RWPE2 (cell line): ENCODE data around the gene CNOT6.
A peak's percentile ranks its signal among the peaks of the same experiment; 100 is the strongest.

Source experiments
- ATAC-seq: fragments of 200-7000 bp; cut with Tn5 transposase; 3 replicates; pipeline ENCODE4 v1.9.1; 2021; ENCODE audit warnings: low read depth
- DNase-seq: peaks from one replicate; pipeline ENCODE4 v3.0.0-alpha.2; 2020; ENCODE audit warnings: low spot score
- H3K27ac ChIP-seq: fragments of 450-650 bp; 2 replicates; pipeline ENCODE4 v1.5.1; 2017; ENCODE audit warnings: mild to moderate bottlenecking; ENCODE audit not compliant: poor library complexity, severe bottlenecking
- H3K27me3 ChIP-seq: fragments of 250-450 bp; sonication (Bioruptor Pico); 2 replicates; pipeline ENCODE4 v1.5.1; 2021; ENCODE audit warnings: mild to moderate bottlenecking, moderate library complexity; ENCODE audit not compliant: insufficient read depth, poor library complexity, severe bottlenecking
- H3K36me3 ChIP-seq: fragments of 250-450 bp; sonication (Bioruptor Pico); 2 replicates; pipeline ENCODE4 v1.5.1; 2020; ENCODE audit warnings: low read depth, mild to moderate bottlenecking, moderate library complexity
- H3K4me1 ChIP-seq: fragments of 250-450 bp; sonication (Bioruptor Pico); 2 replicates; pipeline ENCODE4 v1.5.1; 2021; ENCODE audit warnings: mild to moderate bottlenecking, moderate library complexity; ENCODE audit not compliant: insufficient read depth, poor library complexity, severe bottlenecking
- H3K4me3 ChIP-seq: fragments of 250-450 bp; sonication (Bioruptor Pico); 2 replicates; pipeline ENCODE4 v1.5.1; 2021; ENCODE audit warnings: mild to moderate bottlenecking, moderate library complexity; ENCODE audit not compliant: severe bottlenecking
- H3K9me3 ChIP-seq: fragments of 250-450 bp; sonication (Bioruptor Pico); 2 replicates; pipeline ENCODE4 v1.5.1; 2021; ENCODE audit warnings: mild to moderate bottlenecking, moderate library complexity; ENCODE audit not compliant: severe bottlenecking
- CTCF ChIP-seq: fragments of 450-650 bp; IDR thresholded peaks from one replicate; pipeline ENCODE4 v1.5.1; 2017; ENCODE audit warnings: mild to moderate bottlenecking, moderate library complexity; ENCODE audit not compliant: poor library complexity, severe bottlenecking

The CNOT6 gene

GRCh38 chr5:180521101-180521500, 26.9 kb downstream of the CNOT6 start:
- Histone ChIP-seq H3K27me3 (no peaks in the 10 kb centered on the region), H3K4me3 (no peak overlapping the region), H3K4me1 (peaks cover 17% of the 10 kb centered on the region), H3K36me3 (no peaks in the 10 kb centered on the region; the same call in 1 of the 2 replicates), H3K9me3 (no peaks in the 10 kb centered on the region), H3K27ac (peak overlapping the region; percentile 45)
- ATAC-seq (peak; percentile 86), DNase-seq (no peak)
- no peak for TF ChIP-seq CTCF

- no peaks in the 10 kb centered on the region; the same call in 1 of the 2 replicates for H3K36me3 ChIP-seq
- no peak overlapping the region for H3K4me3 ChIP-seq
- no peaks in the 10 kb centered on the region for H3K27me3 ChIP-seq
- H3K27ac ChIP-seq = peak overlapping the region; percentile 45
- DNase-seq (no peak), ATAC-seq (peak; percentile 9; the same call in 1 of the 3 replicates)
- peaks cover 17% of the 10 kb centered on the region for H3K4me1 ChIP-seq
- no peaks in the 10 kb centered on the region for H3K9me3 ChIP-seq
- no peak for TF ChIP-seq CTCF
Observed at GRCh38 chr5:180521591-180521990, 27.4 kb downstream of the CNOT6 start.

GRCh38 chr5:180522330-180522729, 28.2 kb downstream of the CNOT6 start:
- ATAC-seq (no peak), DNase-seq (no peak)
- no peaks in the 10 kb centered on the region for H3K27me3 ChIP-seq
- no peak overlapping the region for H3K4me3 ChIP-seq
- H3K36me3 ChIP-seq = peaks cover 5% of the 10 kb centered on the region
- peaks cover 17% of the 10 kb centered on the region for H3K4me1 ChIP-seq
- no peak overlapping the region for H3K27ac ChIP-seq
- TF ChIP-seq CTCF = no peak
- H3K9me3 ChIP-seq = no peaks in the 10 kb centered on the region

GRCh38 chr5:180523629-180524466, 29.7 kb downstream of the CNOT6 start:
- H3K27ac ChIP-seq = no peak overlapping the region
- H3K9me3 ChIP-seq = no peaks in the 10 kb centered on the region
- no peaks in the 10 kb centered on the region for H3K27me3 ChIP-seq
- ATAC-seq = no peak
- no peak overlapping the region for H3K4me3 ChIP-seq
- TF ChIP-seq CTCF = no peak
- peaks cover 17% of the 10 kb centered on the region for H3K4me1 ChIP-seq
- peaks cover 9% of the 10 kb centered on the region for H3K36me3 ChIP-seq
- no peak for DNase-seq

- Histone ChIP-seq H3K27me3 (no peaks in the 10 kb centered on the region), H3K4me1 (peaks cover 14% of the 10 kb centered on the region), H3K36me3 (peaks cover 25% of the 10 kb centered on the region), H3K27ac (no peak overlapping the region), H3K9me3 (no peaks in the 10 kb centered on the region), H3K4me3 (no peak overlapping the region)
- no peak for ATAC-seq
- no peak for DNase-seq
- peak; percentile 11 for TF ChIP-seq CTCF
Observed at GRCh38 chr5:180525399-180525798, 31.2 kb downstream of the CNOT6 start.
